ENCODE measurements around the gene FMN2.

DNA sequence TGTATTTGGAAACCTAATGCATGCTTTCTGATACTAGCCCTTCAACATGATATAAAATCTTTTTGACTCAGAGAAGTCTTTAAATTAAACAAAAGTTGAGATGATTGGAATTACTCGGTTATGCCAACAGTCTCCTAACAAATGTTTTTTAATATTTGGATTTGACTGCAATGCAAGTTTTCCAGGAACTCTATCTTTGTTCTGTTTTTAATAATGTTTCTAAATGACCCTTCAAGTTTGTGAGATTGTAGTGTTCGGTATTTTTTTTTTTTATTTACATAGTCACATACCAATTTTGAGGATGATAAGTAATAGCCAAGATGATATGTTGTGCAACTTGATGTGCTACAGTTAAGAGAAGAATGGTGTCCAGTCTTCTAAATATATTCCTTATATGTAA, 258.0 kb downstream of the FMN2 start:
- TF ChIP-seq, protein P1, sequence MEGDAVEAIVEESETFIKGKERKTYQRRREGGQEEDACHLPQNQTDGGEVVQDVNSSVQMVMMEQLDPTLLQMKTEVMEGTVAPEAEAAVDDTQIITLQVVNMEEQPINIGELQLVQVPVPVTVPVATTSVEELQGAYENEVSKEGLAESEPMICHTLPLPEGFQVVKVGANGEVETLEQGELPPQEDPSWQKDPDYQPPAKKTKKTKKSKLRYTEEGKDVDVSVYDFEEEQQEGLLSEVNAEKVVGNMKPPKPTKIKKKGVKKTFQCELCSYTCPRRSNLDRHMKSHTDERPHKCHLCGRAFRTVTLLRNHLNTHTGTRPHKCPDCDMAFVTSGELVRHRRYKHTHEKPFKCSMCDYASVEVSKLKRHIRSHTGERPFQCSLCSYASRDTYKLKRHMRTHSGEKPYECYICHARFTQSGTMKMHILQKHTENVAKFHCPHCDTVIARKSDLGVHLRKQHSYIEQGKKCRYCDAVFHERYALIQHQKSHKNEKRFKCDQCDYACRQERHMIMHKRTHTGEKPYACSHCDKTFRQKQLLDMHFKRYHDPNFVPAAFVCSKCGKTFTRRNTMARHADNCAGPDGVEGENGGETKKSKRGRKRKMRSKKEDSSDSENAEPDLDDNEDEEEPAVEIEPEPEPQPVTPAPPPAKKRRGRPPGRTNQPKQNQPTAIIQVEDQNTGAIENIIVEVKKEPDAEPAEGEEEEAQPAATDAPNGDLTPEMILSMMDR (IDR thresholded peaks at IDR 0.05): no peak
- TF ChIP-seq JUN (IDR thresholded peaks at IDR 0.05): no peak
